MCF 10A (cell line): Measurements from ENCODE around the gene PARM1. TPM values are rescaled to one million over a fixed set of nuclear protein-coding genes. Genes with fewer than 3 reads are reported as not detected.

Source experiments
- BruUV-seq: library from RNA; stranded (reverse); fragments of 400-500 nt; replicated peaks from 2 replicates; lab custom pipeline; 2021; lab: Mats Ljungman, UMichigan
- CTCF ChIA-PET: fragments of 300-600 bp; sonication (Branson Sonifier 250); formaldehyde crosslinking; extraction: SDS; loops from one replicate; lab custom pipeline; 2021; ENCODE audit warnings: antibody characterized with exemption, inconsistent platforms; lab: Yijun Ruan, JAX
- POLR2A ChIA-PET: fragments of 300-600, 350-650 bp; sonication (Branson Sonifier 250); formaldehyde crosslinking; extraction: SDS; loops from one replicate; lab custom pipeline; 2020; ENCODE audit warnings: antibody characterized with exemption, inconsistent platforms; lab: Yijun Ruan, JAX
- DNase-seq: peaks from one replicate; pipeline ENCODE4 v3.0.0-alpha.2; 2018; ENCODE audit not compliant: unreplicated experiment
- H3K27ac Mint-ChIP-seq: one replicate; pipeline ENCODE4 v1.8.0; 2022; ENCODE audit warnings: mild to moderate bottlenecking, low read depth, mixed read lengths; ENCODE audit not compliant: unreplicated experiment
- H3K27me3 Mint-ChIP-seq: one replicate; pipeline ENCODE4 v1.8.0; 2022; ENCODE audit warnings: mixed read lengths; ENCODE audit not compliant: insufficient read depth, unreplicated experiment
- H3K36me3 Mint-ChIP-seq: one replicate; pipeline ENCODE4 v1.8.0; 2022; ENCODE audit warnings: mild to moderate bottlenecking, moderate library complexity, mixed read lengths; ENCODE audit not compliant: insufficient read depth, unreplicated experiment
- H3K4me1 Mint-ChIP-seq: one replicate; pipeline ENCODE4 v1.8.0; 2022; ENCODE audit warnings: mixed read lengths; ENCODE audit not compliant: insufficient read depth, unreplicated experiment
- H3K4me3 Mint-ChIP-seq: one replicate; pipeline ENCODE4 v1.8.0; 2022; ENCODE audit warnings: mild to moderate bottlenecking, moderate library complexity, mixed read lengths; ENCODE audit not compliant: unreplicated experiment
- H3K9me3 Mint-ChIP-seq: one replicate; pipeline ENCODE4 v1.8.0; 2022; ENCODE audit warnings: mixed read lengths; ENCODE audit not compliant: unreplicated experiment
- CTCF ChIP-seq: fragments of 200-600 bp; IDR thresholded peaks from one replicate; pipeline ENCODE4 v1.8.0; 2022; ENCODE audit warnings: antibody characterized with exemption, mild to moderate bottlenecking; ENCODE audit not compliant: unreplicated experiment
- intact Hi-C: fragments of 100-400 bp; cut with micrococcal nuclease; formaldehyde crosslinking; loops from 2 replicates; pipeline ENCODE4 v1.14.1; 2022
- total RNA-seq: library from RNA; stranded (reverse); gene quantifications from 2 replicates; pipeline ENCODE4 v1.2.3, GENCODE V29; 2022

PARM1 gene
- total RNA-seq, 1 experiment from 2014 or later: 0.58 TPM

- no peaks in the 10 kb centered on the region for H3K36me3 Mint-ChIP-seq
- POLR2A ChIA-PET: no interaction called here
These were observed 15.3 kb downstream of the PARM1 start for GRCh38 chr4:74948236-74948635.

GRCh38 chr4:74950200-74950599, 17.3 kb downstream of the PARM1 start:
- no TSS peak for BruUV-seq
- no peak for DNase-seq
- intact Hi-C loops: no loop called here
- ChIA-PET CTCF (interaction anchor here (1.1 kb wide), 1 partner anchor 338 kb away, joined by 3 read pairs; no protein-coding TSS in a partner anchor), POLR2A (no interaction called here)
- H3K36me3 Mint-ChIP-seq: no peaks in the 10 kb centered on the region
- no peaks in the 10 kb centered on the region for H3K4me1 Mint-ChIP-seq
- no peak overlapping the region for H3K4me3 Mint-ChIP-seq
- no peaks in the 10 kb centered on the region for H3K9me3 Mint-ChIP-seq
- no peak for TF ChIP-seq CTCF
- no peaks in the 10 kb centered on the region for H3K27me3 Mint-ChIP-seq
- H3K27ac Mint-ChIP-seq: no peak overlapping the region

More at GRCh38 chr4:74948236-74948635, 15.3 kb downstream of the PARM1 start:
- CTCF ChIA-PET: no interaction called here
- BruUV-seq: no TSS peak
- H3K4me3 Mint-ChIP-seq: no peak overlapping the region
- no peak overlapping the region for H3K27ac Mint-ChIP-seq
- no peaks in the 10 kb centered on the region for H3K9me3 Mint-ChIP-seq
- DNase-seq: no peak
- H3K27me3 Mint-ChIP-seq: no peaks in the 10 kb centered on the region
- H3K4me1 Mint-ChIP-seq: no peaks in the 10 kb centered on the region
- intact Hi-C loops: no loop called here
- TF ChIP-seq CTCF: no peak

GRCh38 chr4:74950882-74951281, 18.0 kb downstream of the PARM1 start:
- no peak for TF ChIP-seq CTCF
- Mint-ChIP-seq H3K4me1 (no peaks in the 10 kb centered on the region), H3K4me3 (no peak overlapping the region), H3K36me3 (no peaks in the 10 kb centered on the region), H3K27ac (no peak overlapping the region), H3K27me3 (no peaks in the 10 kb centered on the region), H3K9me3 (no peaks in the 10 kb centered on the region)
- BruUV-seq: no TSS peak
- DNase-seq: no peak
- ChIA-PET CTCF (interaction anchor here (1.1 kb wide), 1 partner anchor 338 kb away, joined by 3 read pairs; no protein-coding TSS in a partner anchor), POLR2A (no interaction called here)
- intact Hi-C loops: no loop called here

- POLR2A ChIA-PET: no interaction called here
- H3K27ac Mint-ChIP-seq: no peak overlapping the region
- no peaks in the 10 kb centered on the region for H3K4me1 Mint-ChIP-seq
- CTCF ChIA-PET: interaction anchor here (0.5 to 1.4 kb wide), 3 partner anchors 10 to 458 kb away, joined by 3 read pairs; no protein-coding TSS in a partner anchor
- DNase-seq: no peak
- no peaks in the 10 kb centered on the region for H3K9me3 Mint-ChIP-seq
- no peak for TF ChIP-seq CTCF
- no TSS peak for BruUV-seq
- no peak overlapping the region for H3K4me3 Mint-ChIP-seq
- intact Hi-C loops: no loop called here
- no peaks in the 10 kb centered on the region for H3K36me3 Mint-ChIP-seq
- no peaks in the 10 kb centered on the region for H3K27me3 Mint-ChIP-seq
These were observed 20.7 kb downstream of the PARM1 start for GRCh38 chr4:74953647-74954046.
